ENCODE measurements around the gene VTN.

Gene VTN

GRCh38 chr17:28397275-28397674 is 27.2 kb upstream of the VTN start:
- no peak for DNase-seq (ENCODE audit: low read depth)
- H3K4me3 ChIP-seq (ENCODE audit: low read depth, low read length), result no peak overlapping the region

GRCh38 chr17:28396635-28397239 is 26.6 kb upstream of the VTN start:
- no peak for DNase-seq (ENCODE audit: low read depth)
- no peak overlapping the region for H3K4me3 ChIP-seq (ENCODE audit: low read depth, low read length)

- no peak for DNase-seq (ENCODE audit: low read depth)
- H3K4me3 ChIP-seq (ENCODE audit: low read depth, low read length), result no peak overlapping the region
Observed at GRCh38 chr17:28395968-28396367, 25.9 kb upstream of the VTN start.

- no peak for DNase-seq (ENCODE audit: low read depth)
- no peak overlapping the region for H3K4me3 ChIP-seq (ENCODE audit: low read depth, low read length)
Observed at GRCh38 chr17:28395426-28395825, 25.3 kb upstream of the VTN start.

DNA sequence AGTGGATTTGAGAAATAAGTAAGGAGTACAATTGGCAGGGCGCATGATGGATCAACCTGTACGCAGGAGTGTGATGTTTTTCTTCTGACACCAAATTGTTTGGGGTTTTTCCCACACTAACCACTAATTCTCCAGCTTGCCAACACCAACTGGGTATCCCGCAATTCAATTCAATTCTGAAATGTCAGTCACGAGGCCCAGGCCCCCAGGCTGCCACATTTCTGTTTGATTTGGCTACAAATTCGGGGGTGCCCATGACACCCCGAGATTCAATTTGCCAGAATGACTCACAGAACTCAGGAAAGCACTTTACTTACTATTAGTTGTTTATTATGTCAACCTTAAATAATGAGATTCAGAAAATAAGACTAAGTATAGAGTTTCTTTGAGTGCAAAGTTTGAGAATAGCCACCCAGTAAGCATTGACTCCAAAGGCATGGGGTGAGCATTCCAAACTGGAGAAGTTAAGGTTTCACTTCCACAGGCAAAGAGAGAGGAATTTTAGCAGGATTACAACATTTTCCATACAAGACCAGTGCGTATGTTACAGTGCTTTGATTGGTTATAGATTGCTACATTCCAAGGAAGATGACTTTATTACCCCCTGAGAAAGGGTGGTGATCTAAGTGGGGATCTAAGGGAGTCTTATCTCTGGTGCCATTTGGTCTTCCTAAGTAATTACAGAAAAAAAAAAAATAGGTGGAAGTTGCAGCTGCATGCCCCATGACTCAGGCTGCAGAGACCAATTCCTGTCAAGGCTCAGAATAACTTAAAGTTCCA is 24.4 kb upstream of the VTN start:
- H3K4me3 ChIP-seq (ENCODE audit: low read depth, low read length), result no peak overlapping the region
- no peak for DNase-seq (ENCODE audit: low read depth)

DNA sequence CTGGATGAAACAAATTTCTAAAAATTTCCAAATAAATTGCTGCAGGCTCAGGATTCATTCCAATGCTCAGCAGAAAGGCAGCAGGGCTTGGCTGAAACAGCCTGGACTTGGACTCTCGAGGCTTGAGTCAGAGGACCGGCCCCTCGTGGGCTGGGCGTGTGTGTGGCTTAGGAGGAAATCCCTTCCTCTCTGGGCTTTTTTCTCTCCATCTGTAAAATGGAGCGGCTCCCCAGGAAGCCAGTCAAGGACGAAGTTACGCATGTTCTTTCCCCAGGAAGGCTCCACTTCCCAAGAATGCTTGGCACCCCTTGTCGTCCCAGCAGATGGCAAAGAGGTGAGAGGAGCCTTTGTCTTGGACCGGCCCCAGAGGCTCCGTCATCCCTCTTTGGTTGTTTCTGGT is 22.4 kb upstream of the VTN start:
- no peak for DNase-seq (ENCODE audit: low read depth)
- H3K4me3 ChIP-seq (ENCODE audit: low read depth, low read length), result no peak overlapping the region

DNA sequence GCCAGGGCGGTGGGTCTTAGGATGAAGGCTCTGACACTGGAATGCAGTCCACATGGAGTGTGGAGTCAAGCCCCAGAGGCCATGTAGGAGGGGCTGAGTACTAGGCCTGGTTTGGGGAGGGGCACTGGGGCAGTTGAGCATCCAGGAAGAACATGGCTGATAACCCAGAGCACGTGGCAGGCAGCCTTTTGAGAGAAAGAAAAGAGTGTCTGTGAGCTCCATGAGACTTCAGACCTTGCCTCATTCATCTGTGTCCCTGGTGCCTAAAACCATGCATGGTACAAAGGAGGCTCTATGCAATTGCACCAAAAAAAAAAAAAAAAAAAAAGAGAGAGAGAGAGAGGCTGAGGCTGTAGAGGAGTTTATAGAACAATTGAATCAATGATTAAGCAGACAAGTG is 21.3 kb upstream of the VTN start:
- DNase-seq (ENCODE audit: low read depth), result no peak
- no peak overlapping the region for H3K4me3 ChIP-seq (ENCODE audit: low read depth, low read length)

- H3K4me3 ChIP-seq (ENCODE audit: low read depth, low read length), result no peak overlapping the region
- DNase-seq (ENCODE audit: low read depth), result no peak
Observed at GRCh38 chr17:28390984-28391383, 20.9 kb upstream of the VTN start.

DNA sequence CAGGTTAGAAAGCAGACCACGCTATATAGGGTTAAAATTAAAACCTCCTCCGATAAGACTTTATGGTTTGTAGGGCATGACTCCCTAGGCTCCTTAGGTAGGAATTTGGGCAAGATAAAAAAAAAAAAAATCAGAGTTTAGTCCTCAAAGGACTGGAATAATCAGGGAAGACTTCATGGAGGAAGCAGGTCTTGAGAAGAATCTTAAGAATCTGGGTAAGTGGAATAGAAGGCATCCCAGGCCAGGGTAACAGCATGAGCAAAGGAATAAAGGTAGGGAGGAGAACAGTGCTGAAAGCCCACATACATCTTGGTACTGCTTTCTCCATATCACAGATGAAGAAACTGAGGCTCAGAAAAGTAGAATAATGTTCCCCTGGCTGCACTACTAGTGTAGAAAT is 20.5 kb upstream of the VTN start:
- no peak overlapping the region for H3K4me3 ChIP-seq (ENCODE audit: low read depth, low read length)
- no peak for DNase-seq (ENCODE audit: low read depth)

GRCh38 chr17:28390141-28390540 is 20.0 kb upstream of the VTN start:
- DNase-seq (ENCODE audit: low read depth), result no peak
- no peak overlapping the region for H3K4me3 ChIP-seq (ENCODE audit: low read depth, low read length)

DNA sequence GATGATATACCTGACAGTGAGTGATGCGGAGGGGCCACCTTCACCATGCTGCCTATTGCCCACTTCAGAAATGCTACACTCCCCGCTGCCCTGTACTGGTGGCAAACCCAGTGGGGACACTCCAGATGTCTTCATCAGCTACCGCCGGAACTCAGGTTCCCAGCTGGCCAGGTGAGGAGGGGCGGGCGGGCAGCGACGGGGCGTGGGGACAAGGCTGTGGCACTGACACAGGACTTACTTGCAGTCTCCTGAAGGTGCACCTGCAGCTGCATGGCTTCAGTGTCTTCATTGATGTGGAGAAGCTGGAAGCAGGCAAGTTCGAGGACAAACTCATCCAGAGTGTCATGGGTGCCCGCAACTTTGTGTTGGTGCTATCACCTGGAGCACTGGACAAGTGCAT is 18.0 kb upstream of the VTN start:
- DNase-seq (ENCODE audit: low read depth), result no peak

GRCh38 chr17:28386391-28386790 is 16.3 kb upstream of the VTN start:
- H3K4me3 ChIP-seq (ENCODE audit: low read depth, low read length), result no peak overlapping the region
- DNase-seq (ENCODE audit: low read depth), result no peak

More for the DNA sequence above, 18.0 kb upstream of the VTN start:
- H3K4me3 ChIP-seq (ENCODE audit: low read depth, low read length), result no peak overlapping the region

DNA sequence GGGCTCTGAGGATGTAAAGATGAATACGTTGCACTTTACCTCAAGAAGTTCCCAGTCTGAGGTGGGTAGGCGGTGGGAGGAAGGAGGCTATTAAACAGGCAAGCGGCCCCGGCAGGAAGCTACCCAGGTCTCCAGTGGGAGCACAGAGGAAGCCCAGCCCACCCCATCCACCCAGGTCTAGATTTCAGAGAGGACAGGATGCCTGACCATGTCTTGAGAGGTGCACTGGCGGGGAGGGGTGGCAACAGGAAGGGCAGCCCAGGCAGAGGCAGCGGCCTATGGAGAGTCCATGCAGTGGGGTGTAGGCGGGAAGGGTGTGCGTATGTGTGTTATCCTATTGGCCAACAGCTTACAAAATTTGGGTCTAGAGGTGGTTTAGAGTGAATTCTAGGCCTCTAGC is 15.3 kb upstream of the VTN start:
- DNase-seq (ENCODE audit: low read depth), result no peak
- H3K4me3 ChIP-seq (ENCODE audit: low read depth, low read length), result no peak overlapping the region

- H3K4me3 ChIP-seq (ENCODE audit: low read depth, low read length), result no peak overlapping the region
- DNase-seq (ENCODE audit: low read depth), result no peak
Observed at GRCh38 chr17:28385037-28385400, 14.9 kb upstream of the VTN start.

- no peak for DNase-seq (ENCODE audit: low read depth)
- H3K4me3 ChIP-seq (ENCODE audit: low read depth, low read length), result peak overlapping the region; percentile 25
Observed at GRCh38 chr17:28384281-28385036, 14.4 kb upstream of the VTN start.

DNA sequence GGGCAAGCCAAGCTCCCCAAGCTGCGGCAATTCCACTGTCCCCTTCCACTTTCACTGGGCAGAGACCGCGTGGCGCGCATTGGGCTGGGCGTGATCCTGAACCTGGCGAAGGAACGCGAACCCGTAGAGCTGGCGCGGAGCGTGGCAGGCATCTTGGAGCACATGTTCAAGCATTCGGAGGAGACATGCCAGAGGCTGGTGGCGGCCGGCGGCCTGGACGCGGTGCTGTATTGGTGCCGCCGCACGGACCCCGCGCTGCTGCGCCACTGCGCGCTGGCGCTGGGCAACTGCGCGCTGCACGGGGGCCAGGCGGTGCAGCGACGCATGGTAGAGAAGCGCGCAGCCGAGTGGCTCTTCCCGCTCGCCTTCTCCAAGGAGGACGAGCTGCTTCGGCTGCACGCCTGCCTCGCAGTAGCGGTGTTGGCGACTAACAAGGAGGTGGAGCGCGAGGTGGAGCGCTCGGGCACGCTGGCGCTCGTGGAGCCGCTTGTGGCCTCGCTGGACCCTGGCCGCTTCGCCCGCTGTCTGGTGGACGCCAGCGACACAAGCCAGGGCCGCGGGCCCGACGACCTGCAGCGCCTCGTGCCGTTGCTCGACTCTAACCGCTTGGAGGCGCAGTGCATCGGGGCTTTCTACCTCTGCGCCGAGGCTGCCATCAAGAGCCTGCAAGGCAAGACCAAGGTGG is 11.2 kb upstream of the VTN start:
- no peak for DNase-seq (ENCODE audit: low read depth)
- no peak overlapping the region for H3K4me3 ChIP-seq (ENCODE audit: low read depth, low read length)

DNA sequence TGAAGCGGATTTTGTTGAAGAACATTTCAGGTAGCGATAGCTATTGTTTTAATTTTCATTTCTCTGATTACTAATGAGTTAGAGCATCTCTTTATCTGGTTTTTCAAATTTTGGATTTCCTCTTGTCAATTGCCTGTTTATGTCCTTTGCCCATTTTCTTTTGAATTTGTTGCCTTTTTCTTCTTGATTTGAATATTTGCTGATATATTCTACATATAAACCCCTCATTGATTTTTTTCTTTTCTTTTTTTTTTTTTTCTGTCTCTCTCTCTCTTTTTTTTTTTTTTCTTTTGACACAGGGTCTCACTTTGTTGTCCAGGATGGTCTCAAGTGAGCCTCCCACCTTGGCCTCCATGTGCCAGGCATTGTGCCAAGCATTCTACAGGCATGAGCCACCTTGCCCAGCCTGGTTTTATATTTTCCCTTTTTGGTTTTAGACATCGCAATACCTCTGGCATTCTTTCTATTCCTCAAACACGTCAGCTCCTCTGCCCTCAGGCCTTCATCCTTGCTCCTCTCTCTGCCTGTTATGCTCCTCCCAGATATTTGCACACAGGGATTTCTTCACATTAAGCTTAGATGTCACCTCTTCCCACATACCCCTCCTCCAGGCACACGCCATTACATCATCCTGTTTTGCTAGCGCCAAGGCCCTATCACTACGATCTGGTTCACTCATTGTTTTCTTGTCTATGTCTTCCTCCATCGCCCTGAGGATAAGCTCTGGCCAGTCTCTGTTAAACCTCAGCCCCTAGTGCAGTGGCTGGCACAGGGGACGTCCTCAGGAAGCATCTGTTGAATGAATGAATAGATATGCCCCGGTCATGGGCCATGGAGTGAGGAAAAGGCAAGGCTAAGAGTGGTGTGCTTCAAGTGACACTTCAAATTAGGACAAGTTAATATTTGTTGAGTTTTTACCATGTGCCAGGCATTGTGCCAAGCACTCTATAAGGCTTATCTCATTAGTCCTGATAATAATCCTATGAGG is 10.0 kb upstream of the VTN start:
- no peak for DNase-seq (ENCODE audit: low read depth)
- no peak overlapping the region for H3K4me3 ChIP-seq (ENCODE audit: low read depth, low read length)

- DNase-seq (ENCODE audit: low read depth), result no peak
- H3K4me3 ChIP-seq (ENCODE audit: low read depth, low read length), result peak overlapping the region; percentile 71
Observed at GRCh38 chr17:28372945-28373274, 2.8 kb upstream of the VTN start.
